HG03457 (cell line): ENCODE data around the gene GOLGA6L2.

Experiments
- ATAC-seq: cut with Tn5 transposase; IDR thresholded peaks from one replicate; pipeline ENCODE4 v1.9.1; 2021; ENCODE audit warnings: moderate number of reproducible peaks; ENCODE audit not compliant: unreplicated experiment

The GOLGA6L2 gene

DNA sequence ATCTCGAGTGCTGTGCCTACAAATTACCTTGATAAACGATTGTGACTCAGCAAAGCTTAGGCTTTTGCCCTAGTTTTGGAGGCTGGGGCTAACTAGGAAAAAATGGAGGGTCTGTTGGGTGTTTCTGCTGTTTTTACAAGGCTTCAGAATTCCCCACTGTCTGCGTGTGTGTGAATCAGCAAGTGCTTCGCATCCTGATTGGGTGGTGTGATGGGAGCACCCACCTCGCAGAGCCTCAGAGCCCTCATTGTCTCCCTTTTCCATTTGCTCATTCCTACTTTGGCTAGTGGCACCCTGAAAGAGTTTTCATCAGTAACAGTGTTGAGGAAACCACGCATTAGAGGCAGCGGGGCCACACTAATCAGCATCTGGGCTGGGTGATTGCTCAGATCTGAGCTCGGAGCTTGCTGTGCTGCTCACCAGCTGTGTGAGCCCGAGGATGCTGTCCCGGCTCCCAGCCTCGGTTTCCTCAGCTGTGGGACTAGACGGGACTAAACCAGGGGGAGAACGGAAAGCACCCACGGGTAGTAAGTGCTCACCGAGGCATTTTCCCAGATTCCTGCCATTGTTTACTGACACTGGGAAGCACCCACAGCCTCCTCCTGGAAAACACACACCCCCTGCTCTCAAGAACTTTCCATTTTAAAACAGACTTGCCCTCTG lies 51.9 kb downstream of the GOLGA6L2 start:
- no peak for ATAC-seq
